RKO (cell line): ENCODE data around the gene LOXL1.
"Not testable (repeated sequence)": the region's sequence is repeated elsewhere in the genome, so short reads cannot be mapped to it uniquely, and the experiment has no call there.

Experiments
- DNase-seq: peaks from one replicate; pipeline ENCODE4 v3.0.0-alpha.2; 2016; ENCODE audit warnings: low spot score

The LOXL1 gene

GRCh38 chr15:73954188-73955145 is 28.2 kb downstream of the LOXL1 start:
- DNase-seq, result no peak

GRCh38 chr15:73955326-73955725 is 29.1 kb downstream of the LOXL1 start:
- no peak for DNase-seq

- no peak for DNase-seq
These were observed 29.8 kb downstream of the LOXL1 start for GRCh38 chr15:73955861-73956742.

- DNase-seq, result peak; percentile 60
These were observed 30.5 kb downstream of the LOXL1 start for GRCh38 chr15:73956743-73957135.

GRCh38 chr15:73957276-73957675 is 31.0 kb downstream of the LOXL1 start:
- DNase-seq, result no peak

GRCh38 chr15:73957785-73958184 is 31.5 kb downstream of the LOXL1 start:
- DNase-seq, result no peak

- DNase-seq, result peak; percentile 29
These were observed 32.8 kb downstream of the LOXL1 start for GRCh38 chr15:73959012-73959581.

GRCh38 chr15:73959801-73960200 is 33.5 kb downstream of the LOXL1 start:
- DNase-seq, result no peak

GRCh38 chr15:73960472-73961070 is 34.3 kb downstream of the LOXL1 start:
- not testable (repeated sequence) for DNase-seq

- DNase-seq, result no peak
These were observed 36.2 kb downstream of the LOXL1 start for GRCh38 chr15:73962433-73962832.

GRCh38 chr15:73964736-73965093 is 38.5 kb downstream of the LOXL1 start:
- peak; percentile 65 for DNase-seq

- no peak for DNase-seq
These were observed 39.0 kb downstream of the LOXL1 start for GRCh38 chr15:73965094-73965757.

- DNase-seq, result no peak
These were observed 39.5 kb downstream of the LOXL1 start for GRCh38 chr15:73965758-73966113.

- no peak for DNase-seq
These were observed 42.2 kb downstream of the LOXL1 start for GRCh38 chr15:73968461-73968860.

- DNase-seq, result no peak
These were observed 43.0 kb downstream of the LOXL1 start for GRCh38 chr15:73969151-73969759.

- DNase-seq, result peak; percentile 84
These were observed 46.9 kb downstream of the LOXL1 start for GRCh38 chr15:73972984-73973682.

- DNase-seq, result not testable (repeated sequence)
These were observed 47.5 kb downstream of the LOXL1 start for GRCh38 chr15:73973683-73974200.

GRCh38 chr15:73975440-73976125 is 49.3 kb downstream of the LOXL1 start:
- DNase-seq, result not testable (repeated sequence)

- DNase-seq, result no peak
These were observed 52.6 kb downstream of the LOXL1 start for GRCh38 chr15:73978896-73979295.

- no peak for DNase-seq
These were observed 53.4 kb downstream of the LOXL1 start for GRCh38 chr15:73979636-73980035.
